IMR-90 (cell line): ENCODE results near the gene OR2C3. TPM values are rescaled to one million over a fixed set of nuclear protein-coding genes. Genes with fewer than 3 reads are reported as not detected.

Experiments
- ATAC-seq: fragments of 200-7000 bp; cut with Tn5 transposase; 2 replicates; pipeline ENCODE4 v1.9.1; 2020; ENCODE audit warnings: low read depth, mild to moderate bottlenecking, moderate library complexity
- BruUV-seq: library from RNA; stranded (reverse); fragments of 400-500 nt; replicated peaks from 2 replicates; lab custom pipeline; 2021; lab: Mats Ljungman, UMichigan
- CTCF ChIA-PET: fragments of 300-600 bp; formaldehyde crosslinking; extraction: SDS; loops from one replicate; lab custom pipeline; 2021; ENCODE audit warnings: antibody characterized with exemption; lab: Yijun Ruan, JAX
- POLR2A ChIA-PET: fragments of 300-600 bp; sonication (Branson Sonifier 250); formaldehyde crosslinking; loops from one replicate; lab custom pipeline; 2022; ENCODE audit warnings: antibody characterized with exemption; ENCODE audit not compliant: unreplicated experiment; lab: Charles Lee
- DNase-seq: peaks from one replicate; pipeline ENCODE4 v3.0.0; 2013
- H2AFZ ChIP-seq: replicated peaks from 2 replicates; pipeline ENCODE3; 2013; ENCODE audit warnings: low read length, mild to moderate bottlenecking; ENCODE audit not compliant: poor library complexity
- H2AK5ac ChIP-seq: 2 replicates; pipeline ENCODE4 v1.6.1; 2013; ENCODE audit warnings: low read depth, low read length, inconsistent platforms
- H2AK9ac ChIP-seq: replicated peaks from 2 replicates; pipeline ENCODE3; 2013; ENCODE audit warnings: mild to moderate bottlenecking, low read depth, low read length, moderate library complexity; ENCODE audit not compliant: poor library complexity
- H2BK120ac ChIP-seq: 2 replicates; pipeline ENCODE4 v1.6.1; 2013; ENCODE audit warnings: low read depth, low read length, inconsistent platforms
- H2BK15ac ChIP-seq: 3 replicates; pipeline ENCODE4 v1.6.1; 2013; ENCODE audit warnings: low read depth, low read length, inconsistent platforms
- H2BK20ac ChIP-seq: 2 replicates; pipeline ENCODE4 v1.6.1; 2013; ENCODE audit warnings: low read depth, mild to moderate bottlenecking, inconsistent platforms, low read length, moderate library complexity
- H2BK5ac ChIP-seq: 2 replicates; pipeline ENCODE4 v1.6.1; 2013; ENCODE audit warnings: mild to moderate bottlenecking, low read depth, low read length, inconsistent platforms; ENCODE audit not compliant: poor library complexity, severe bottlenecking
- H3K14ac ChIP-seq: replicated peaks from 2 replicates; pipeline ENCODE4 v1.6.1; 2013; ENCODE audit warnings: low read depth, low read length, inconsistent platforms
- H3K18ac ChIP-seq: 2 replicates; pipeline ENCODE4 v1.6.1; 2013; ENCODE audit warnings: low read depth, low read length, control low read depth
- H3K23ac ChIP-seq: 2 replicates; pipeline ENCODE4 v1.6.1; 2013; ENCODE audit warnings: low read depth, low read length, inconsistent platforms
- H3K27ac ChIP-seq: 2 replicates; pipeline ENCODE4 v1.5.1; 2013; ENCODE audit warnings: mild to moderate bottlenecking, control low read depth, low read length; ENCODE audit not compliant: insufficient read depth
- H3K27me3 ChIP-seq: 2 replicates; pipeline ENCODE4 v1.6.1; 2013; ENCODE audit warnings: low read length; ENCODE audit not compliant: control insufficient read depth, insufficient read depth
- H3K36me3 ChIP-seq: 2 replicates; pipeline ENCODE4 v1.6.1; 2013; ENCODE audit warnings: low read length, mixed read lengths; ENCODE audit not compliant: control insufficient read depth, insufficient read depth
- H3K4ac ChIP-seq: 2 replicates; pipeline ENCODE4 v1.6.1; 2013; ENCODE audit warnings: low read depth, low read length, inconsistent platforms
- H3K4me1 ChIP-seq: 2 replicates; pipeline ENCODE4 v1.6.1; 2013; ENCODE audit warnings: low read length, mixed read lengths; ENCODE audit not compliant: control insufficient read depth, insufficient read depth
- H3K4me2 ChIP-seq: 2 replicates; pipeline ENCODE4 v1.6.1; 2013; ENCODE audit warnings: low read depth, mild to moderate bottlenecking, control low read depth, low read length, moderate library complexity
- H3K4me3 ChIP-seq: 2 replicates; pipeline ENCODE4 v1.5.1; 2013; ENCODE audit warnings: low read depth, mild to moderate bottlenecking, control low read depth, low read length, moderate library complexity; ENCODE audit not compliant: insufficient read depth
- H3K56ac ChIP-seq: 2 replicates; pipeline ENCODE4 v1.6.1; 2013; ENCODE audit warnings: low read length, inconsistent platforms; ENCODE audit not compliant: insufficient read depth; ENCODE audit errors: extremely low read depth
- H3K79me1 ChIP-seq, 2 experiments: 2 replicates each; pipeline ENCODE4 v1.6.1; 2013; ENCODE audit warnings: low read length in 2 of 2, inconsistent platforms in 1 of 2, low read depth in 1 of 2
- H3K9ac ChIP-seq: 2 replicates; pipeline ENCODE4 v1.6.1; 2013; ENCODE audit warnings: low read depth, low read length, control low read depth
- H3K9me1 ChIP-seq: 2 replicates; pipeline ENCODE4 v1.6.1; 2013; ENCODE audit warnings: low read length, inconsistent platforms; ENCODE audit not compliant: insufficient read depth
- H3K9me3 ChIP-seq: 2 replicates; pipeline ENCODE4 v1.6.1; 2013; ENCODE audit warnings: low read length; ENCODE audit not compliant: control insufficient read depth, insufficient read depth
- H4K20me1 ChIP-seq: 2 replicates; pipeline ENCODE4 v1.6.1; 2013; ENCODE audit warnings: low read length, inconsistent platforms; ENCODE audit not compliant: insufficient read depth
- H4K5ac ChIP-seq: 2 replicates; pipeline ENCODE4 v1.6.1; 2013; ENCODE audit warnings: mild to moderate bottlenecking, low read depth, low read length, control low read depth
- H4K8ac ChIP-seq, 2 experiments: 2 replicates each; pipeline ENCODE4 v1.6.1; 2013; ENCODE audit warnings: low read depth in 2 of 2, low read length in 2 of 2, control low read depth in 1 of 2, inconsistent platforms in 1 of 2
- H4K91ac ChIP-seq: 2 replicates; pipeline ENCODE4 v1.6.1; 2013; ENCODE audit warnings: low read depth, low read length, inconsistent platforms; ENCODE audit not compliant: insufficient read depth
- BHLHE40 ChIP-seq: fragments of 150-350 bp; IDR thresholded peaks from 2 replicates; pipeline ENCODE4 v1.6.1; 2016; ENCODE audit warnings: mild to moderate bottlenecking, low read depth, low read length
- CEBPB ChIP-seq: IDR thresholded peaks from 2 replicates; pipeline ENCODE4 v1.6.1; 2012; ENCODE audit warnings: low read depth, low read length, improper control_type of control experiment
- CTCF ChIP-seq: conservative IDR thresholded peaks from 2 replicates; pipeline ENCODE4 v1.5.1; 2012; ENCODE audit warnings: mild to moderate bottlenecking, low read depth, low read length, improper control_type of control experiment
- ELK1 ChIP-seq: fragments of 150-350 bp; IDR thresholded peaks from 2 replicates; pipeline ENCODE4 v1.6.1; 2016; ENCODE audit warnings: low read depth, mild to moderate bottlenecking, low read length, moderate library complexity, borderline replicate concordance
- FOS ChIP-seq: fragments of 150-350 bp; IDR thresholded peaks from 2 replicates; pipeline ENCODE4 v1.6.1; 2016; ENCODE audit warnings: low read depth, low read length
- MAFK ChIP-seq: IDR thresholded peaks from 2 replicates; pipeline ENCODE4 v1.6.1; 2012; ENCODE audit warnings: low read depth, low read length, improper control_type of control experiment
- MAZ ChIP-seq: IDR thresholded peaks from 2 replicates; pipeline ENCODE4 v1.6.1; 2012; ENCODE audit warnings: low read depth, mild to moderate bottlenecking, low read length, improper control_type of control experiment, moderate library complexity, borderline replicate concordance
- MXI1 ChIP-seq: IDR thresholded peaks from 2 replicates; pipeline ENCODE4 v1.6.1; 2012; ENCODE audit warnings: low read depth, mild to moderate bottlenecking, low read length, moderate library complexity, borderline replicate concordance
- POLR2A ChIP-seq: IDR thresholded peaks from 2 replicates; pipeline ENCODE4 v1.6.1; 2012; ENCODE audit warnings: mild to moderate bottlenecking, low read depth, low read length
- RAD21 ChIP-seq: IDR thresholded peaks from 2 replicates; pipeline ENCODE4 v1.6.1; 2012; ENCODE audit warnings: low read length, improper control_type of control experiment
- RCOR1 ChIP-seq: IDR thresholded peaks from 2 replicates; pipeline ENCODE4 v1.6.1; 2012; ENCODE audit warnings: mild to moderate bottlenecking, low read length, improper control_type of control experiment; ENCODE audit not compliant: insufficient replicate concordance
- USF2 ChIP-seq: fragments of 150-350 bp; IDR thresholded peaks from 2 replicates; pipeline ENCODE4 v1.6.1; 2017; ENCODE audit warnings: mild to moderate bottlenecking, antibody characterized with exemption, low read length, low read depth
- WGBS, 2 experiments: methylation state at CpG; one replicate each; pipeline versions ENCODE4 v1.1.5 to v1.1.7; 2013; ENCODE audit warnings: missing lambda C conversion rate in 2 of 2; ENCODE audit not compliant: insufficient read length in 1 of 2; ENCODE audit errors: extremely low coverage in 2 of 2; 5-methylcytosine and 5-hydroxymethylcytosine counted together
- dilution Hi-C: fragments of 300-500 bp; cut with HindIII; formaldehyde crosslinking; loops from one replicate; pipeline ENCODE4 v1.14.3; 2018; ENCODE audit warnings: low sequenced_read_pairs; ENCODE audit not compliant: unreplicated experiment
- in situ Hi-C: fragments of 300-500 bp; cut with MboI; formaldehyde crosslinking; loops from 3 replicates; pipeline ENCODE4 v1.14.3; 2019; ENCODE audit warnings: low sequenced_read_pairs, inconsistent platforms, mixed read lengths
- intact Hi-C: fragments of 100-400 bp; cut with micrococcal nuclease; formaldehyde crosslinking; loops from 2 replicates; pipeline ENCODE4 v1.10.0; 2022
- polyA plus RNA-seq, 3 experiments: library from polyadenylated mRNA; depleted of rRNA; stranded (reverse); fragments of >200 nt; gene quantifications; 2 replicates each; pipeline ENCODE4 v1.2.3, GENCODE V29; 2012; ENCODE audit warnings: low replicate concordance in 1 of 3
- total RNA-seq: library from RNA; depleted of rRNA; stranded (reverse); fragments of >200 nt; gene quantifications from 2 replicates; pipeline ENCODE4 v1.2.3, GENCODE V29; 2012

Gene OR2C3
- total and polyA plus RNA-seq, 2 of the 4 experiments (the other 2 are of a cell fraction), result not detected

- Histone ChIP-seq H3K4me1 (no peaks in the 10 kb centered on the region), H3K36me3 (no peaks in the 10 kb centered on the region), H3K9me1 (no peaks in the 10 kb centered on the region), H4K91ac (no peak overlapping the region), H2BK5ac (no peak overlapping the region), H4K8ac (no peak overlapping the region), H3K79me1 (no peaks in the 10 kb centered on the region), H3K4ac (no peak overlapping the region), H2AK5ac (no peak overlapping the region), H3K27me3 (no peaks in the 10 kb centered on the region), H2AK9ac (no peak overlapping the region), H3K23ac (no peak overlapping the region), H2BK20ac (no peak overlapping the region), H3K56ac (no peak overlapping the region), H3K9ac (no peak overlapping the region), H3K18ac (no peak overlapping the region), H2BK120ac (no peak overlapping the region), H3K14ac (no peak overlapping the region), H3K9me3 (peaks cover 6% of the 10 kb centered on the region), H2AFZ (no peak overlapping the region), H4K20me1 (no peaks in the 10 kb centered on the region), H3K27ac (no peak overlapping the region), H3K4me3 (no peak overlapping the region), H4K5ac (no peak overlapping the region), H3K4me2 (no peak overlapping the region), H2BK15ac (no peak overlapping the region)
- in situ Hi-C loops (no loop called here), dilution Hi-C loops (no loop called here), intact Hi-C loops (loop anchor here (1.0 kb wide), 1 partner anchor 35 kb away; no protein-coding TSS in a partner anchor)
- DNase-seq, result no peak
- no peak for ATAC-seq
- WGBS, 2 experiments, result no CpG with 5 or more reads among the region's 3 CpGs
- ChIA-PET POLR2A (no interaction called here), CTCF (no interaction called here)
- BruUV-seq, result no TSS peak
- no peak for TF ChIP-seq MAZ
- TF ChIP-seq USF2, result no peak
- no peak for TF ChIP-seq RCOR1
- no peak for TF ChIP-seq MAFK
- no peak for TF ChIP-seq CTCF
- no peak for TF ChIP-seq CEBPB
- TF ChIP-seq ELK1, result no peak
- no peak for TF ChIP-seq RAD21
- TF ChIP-seq FOS, result no peak
- no peak for TF ChIP-seq MXI1
- no peak for TF ChIP-seq BHLHE40
- no peak for TF ChIP-seq POLR2A
Observed at GRCh38 chr1:247542811-247543210, 6.6 kb upstream of the OR2C3 start.
